Naive thymus-derived CD4-positive, alpha-beta T cell (primary cell): ENCODE measurements around the gene CTU1. TPM values are rescaled to one million over a fixed set of nuclear protein-coding genes. Genes with fewer than 3 reads are reported as not detected.

Experiments
- ATAC-seq: fragments of 150-1000 bp; cut with Tn5 transposase; 2 replicates; pipeline ENCODE4 v1.10.0; 2021; ENCODE audit warnings: mild to moderate bottlenecking, moderate library complexity
- CTCF ChIA-PET: fragments of 350-600 bp; sonication (Branson Sonifier 250); formaldehyde crosslinking; loops from one replicate; lab custom pipeline; 2021; ENCODE audit warnings: antibody characterized with exemption; lab: Charles Lee
- POLR2A ChIA-PET: fragments of 350-600 bp; sonication (Branson Sonifier 250); formaldehyde crosslinking; loops from one replicate; lab custom pipeline; 2021; ENCODE audit warnings: antibody characterized with exemption, inconsistent platforms; lab: Charles Lee
- DNase-seq, 9 donors: peaks; one replicate each; pipeline versions ENCODE4 v3.0.0 to v3.0.0-alpha.2; 2020 to 2022; ENCODE audit warnings: mixed read lengths in 1 of 9
- H3K27ac ChIP-seq: one replicate; pipeline ENCODE4 v1.7.0; 2013; ENCODE audit warnings: mild to moderate bottlenecking, low read depth, low read length, moderate library complexity
- H3K27me3 ChIP-seq, 2 donors: one replicate each; pipeline ENCODE4 v1.7.0; 2013; ENCODE audit warnings: low read length in 2 of 2, mild to moderate bottlenecking in 2 of 2, moderate library complexity in 2 of 2; ENCODE audit not compliant: control insufficient read depth in 2 of 2, insufficient read depth in 2 of 2
- H3K36me3 ChIP-seq, 3 experiments: 1 replicate in 2 of 3; 2 replicates in 1 of 3; pipeline ENCODE4 v1.7.0; 2013; ENCODE audit warnings: low read length in 3 of 3, mild to moderate bottlenecking in 3 of 3, moderate library complexity in 1 of 3; ENCODE audit not compliant: insufficient read depth in 3 of 3, control insufficient read depth in 2 of 3
- H3K4me1 ChIP-seq, 2 donors: one replicate each; pipeline ENCODE4 v1.7.0; 2013; ENCODE audit warnings: low read length in 2 of 2, mild to moderate bottlenecking in 2 of 2, moderate library complexity in 1 of 2; ENCODE audit not compliant: control insufficient read depth in 2 of 2, insufficient read depth in 2 of 2
- H3K4me3 ChIP-seq: 2 replicates; pipeline ENCODE4 v1.7.0; 2013; ENCODE audit warnings: mild to moderate bottlenecking, low read length
- H3K9me3 ChIP-seq, 3 experiments: 1 replicate in 2 of 3; 2 replicates in 1 of 3; pipeline ENCODE4 v1.7.0; 2013; ENCODE audit warnings: low read length in 3 of 3; ENCODE audit not compliant: control insufficient read depth in 2 of 3
- H3K27ac Mint-ChIP-seq, 9 donors: one replicate each; pipeline ENCODE4 v1.8.0; 2020 to 2022; ENCODE audit warnings: mixed read lengths in 9 of 9, mild to moderate bottlenecking in 8 of 9, moderate library complexity in 5 of 9, inconsistent platforms in 2 of 9
- H3K27me3 Mint-ChIP-seq, 5 donors: one replicate each; pipeline ENCODE4 v1.8.0; 2021 to 2022; ENCODE audit warnings: mixed read lengths in 5 of 5, mild to moderate bottlenecking in 1 of 5
- H3K36me3 Mint-ChIP-seq, 5 donors: one replicate each; pipeline ENCODE4 v1.8.0; 2020 to 2022; ENCODE audit warnings: mixed read lengths in 5 of 5, mild to moderate bottlenecking in 3 of 5, inconsistent platforms in 1 of 5
- H3K4me1 Mint-ChIP-seq, 7 donors: one replicate each; pipeline ENCODE4 v1.8.0; 2020 to 2022; ENCODE audit warnings: mixed read lengths in 7 of 7, mild to moderate bottlenecking in 3 of 7, inconsistent platforms in 1 of 7
- H3K4me3 Mint-ChIP-seq, 10 donors: one replicate each; pipeline ENCODE4 v1.8.0; 2020 to 2022; ENCODE audit warnings: mild to moderate bottlenecking in 10 of 10, mixed read lengths in 10 of 10, moderate library complexity in 6 of 10, inconsistent platforms in 2 of 10
- H3K9me3 Mint-ChIP-seq, 11 donors: one replicate each; pipeline ENCODE4 v1.8.0; 2020 to 2022; ENCODE audit warnings: mixed read lengths in 11 of 11, mild to moderate bottlenecking in 4 of 11, inconsistent platforms in 1 of 11, moderate library complexity in 1 of 11
- intact Hi-C, 2 donors: fragments of 100-400 bp; cut with micrococcal nuclease; formaldehyde crosslinking; loops; one replicate each; pipeline ENCODE4 v1.15.1; 2023
- polyA plus RNA-seq, 2 donors: library from polyadenylated mRNA; unstranded; fragments of 300-500 nt; fragmentation: Illumina TruSeq; gene quantifications; one replicate each; pipeline ENCODE4 v1.2.3, GENCODE V29; 2021
- total RNA-seq, 6 experiments: library from RNA in 5 of 6; stranded (reverse) in 5 of 6; gene quantifications; 1 replicate in 5 of 6; 2 replicates in 1 of 6; pipeline ENCODE4 v1.2.3 and lab custom pipeline; 2021 to 2026

Gene CTU1
- total and polyA plus RNA-seq, 7 experiments from 2014 or later = 3.0 to 11.8 (median 6.3) TPM

GRCh38 chr19:51093510-51094345 is 14.5 kb downstream of the CTU1 start:
- H3K27me3 Mint-ChIP-seq = no peaks in the 10 kb centered on the region
- POLR2A ChIA-PET = no interaction called here
- H3K4me1 ChIP-seq = peaks cover 5 to 17% of the 10 kb centered on the region in 2 donors
- no peaks in the 10 kb centered on the region for H3K9me3 ChIP-seq
- ATAC-seq (no peak), DNase-seq (no peak)
- no peak overlapping the region for H3K4me3 ChIP-seq
- no peak overlapping the region for H3K27ac ChIP-seq
- CTCF ChIA-PET = interaction anchor here (0.6 to 1.3 kb wide), 2 partner anchors 76 to 77 kb away, joined by 3 to 6 read pairs; no protein-coding TSS in a partner anchor
- no peaks in the 10 kb centered on the region for H3K27me3 ChIP-seq
- intact Hi-C loops = no loop called here
- H3K36me3 ChIP-seq = peaks cover 0 to 7% (median 0%) of the 10 kb centered on the region in 3 experiments
- peak overlapping the region in 3 of 9 donors; percentile 3 to 81 (median 49) for H3K27ac Mint-ChIP-seq
- H3K4me3 Mint-ChIP-seq = no peak overlapping the region
- peaks cover 0 to 14% (median 7%) of the 10 kb centered on the region in 5 donors for H3K36me3 Mint-ChIP-seq
- no peaks in the 10 kb centered on the region for H3K9me3 Mint-ChIP-seq
- H3K4me1 Mint-ChIP-seq = peaks cover 8 to 25% (median 13%) of the 10 kb centered on the region in 7 donors

DNA sequence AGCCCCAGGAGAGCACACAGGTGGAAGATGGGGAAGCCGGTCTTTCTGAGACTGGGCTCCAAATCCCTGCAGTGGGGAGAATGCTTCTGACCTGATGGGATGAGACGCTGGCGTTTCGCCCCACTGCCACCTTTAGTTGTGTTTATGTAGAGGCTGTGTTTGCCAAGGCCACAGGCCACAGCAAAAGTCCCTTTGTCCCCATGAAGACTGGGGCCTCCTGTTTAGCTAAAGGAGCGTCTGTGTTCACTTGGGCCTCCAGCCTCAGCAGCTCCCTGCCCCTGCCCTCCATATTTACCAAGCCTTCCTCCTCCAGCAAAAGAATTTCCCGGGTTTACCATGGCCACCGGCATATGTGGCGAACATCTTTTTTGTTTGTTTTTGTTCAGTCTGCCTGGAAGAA is 15.1 kb downstream of the CTU1 start:
- Mint-ChIP-seq H3K4me3 (no peak overlapping the region), H3K36me3 (peaks cover 0 to 14% (median 7%) of the 10 kb centered on the region in 5 donors), H3K9me3 (no peaks in the 10 kb centered on the region), H3K27ac (peak overlapping the region in 1 of 9 donors; percentile 3), H3K4me1 (peaks cover 8 to 25% (median 12%) of the 10 kb centered on the region in 7 donors), H3K27me3 (no peaks in the 10 kb centered on the region)
- H3K4me3 ChIP-seq = no peak overlapping the region
- intact Hi-C loops = no loop called here
- ATAC-seq = no peak
- ChIA-PET CTCF (no interaction called here), POLR2A (no interaction called here)
- no peak overlapping the region for H3K27ac ChIP-seq
- no peaks in the 10 kb centered on the region for H3K9me3 ChIP-seq
- H3K4me1 ChIP-seq = peaks cover 5 to 15% of the 10 kb centered on the region in 2 donors
- peaks cover 0 to 5% (median 0%) of the 10 kb centered on the region in 3 experiments for H3K36me3 ChIP-seq
- H3K27me3 ChIP-seq = no peaks in the 10 kb centered on the region
- no peak for DNase-seq

DNA sequence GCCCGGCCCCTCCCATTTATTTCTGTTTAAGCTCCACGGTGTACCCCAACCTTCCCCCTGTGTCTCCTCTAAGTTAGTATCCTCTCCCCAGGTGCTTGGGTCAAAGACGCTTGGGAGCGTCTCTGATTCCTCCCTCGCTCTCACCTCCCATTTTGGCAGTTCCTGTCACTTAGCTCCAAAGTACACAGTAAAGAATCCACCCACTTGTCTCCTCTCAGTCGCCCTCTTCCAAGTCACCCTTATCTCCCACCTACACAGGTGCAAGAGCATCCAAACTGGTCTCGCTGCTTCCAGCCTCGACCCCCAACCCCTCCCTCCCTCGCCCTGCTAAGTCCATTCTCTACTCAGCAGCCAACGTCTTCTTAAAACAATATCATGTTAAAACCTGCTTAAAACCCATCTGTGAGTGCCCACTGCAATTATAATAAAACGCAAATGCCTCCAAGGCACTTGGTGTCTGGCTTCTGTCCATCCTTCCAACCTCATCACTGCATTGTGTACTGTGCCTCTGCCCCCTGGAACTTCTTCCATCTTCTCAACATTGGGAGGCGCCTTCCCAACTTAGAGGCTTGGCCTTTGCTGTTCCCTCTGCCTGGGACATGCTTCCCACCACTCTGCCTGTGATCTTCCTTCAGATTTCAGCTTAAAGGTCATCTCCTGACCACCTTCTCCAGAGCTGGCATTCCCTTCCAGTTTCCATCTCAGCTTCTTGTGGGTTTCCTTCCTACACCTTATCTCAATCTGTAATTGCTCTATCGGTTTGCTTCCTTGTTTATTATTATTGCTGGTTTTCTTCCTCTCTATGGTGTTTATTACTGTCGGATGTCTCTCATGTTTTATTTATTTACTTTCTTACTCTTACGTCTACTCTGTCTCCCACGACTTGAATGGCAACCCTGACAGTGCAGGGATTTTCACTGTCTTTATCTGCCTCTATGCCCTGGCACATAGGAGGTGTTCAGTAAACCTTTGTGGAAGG is 16.0 kb downstream of the CTU1 start:
- intact Hi-C loops = no loop called here
- Histone ChIP-seq H3K9me3 (no peaks in the 10 kb centered on the region), H3K27me3 (no peaks in the 10 kb centered on the region), H3K27ac (no peak overlapping the region), H3K4me1 (peaks cover 4 to 7% of the 10 kb centered on the region in 2 donors), H3K4me3 (no peak overlapping the region), H3K36me3 (no peaks in the 10 kb centered on the region)
- ATAC-seq (no peak), DNase-seq (no peak)
- ChIA-PET CTCF (interaction anchor here (0.7 kb wide), 1 partner anchor 11 kb away, joined by 3 read pairs; no protein-coding TSS in a partner anchor), POLR2A (no interaction called here)
- H3K27ac Mint-ChIP-seq = peak overlapping the region in 3 of 9 donors; percentile 4 to 9 (median 5)
- no peak overlapping the region for H3K4me3 Mint-ChIP-seq
- H3K9me3 Mint-ChIP-seq = no peaks in the 10 kb centered on the region
- H3K4me1 Mint-ChIP-seq = peaks cover 7 to 19% (median 8%) of the 10 kb centered on the region in 7 donors
- peaks cover 0 to 8% (median 6%) of the 10 kb centered on the region in 5 donors for H3K36me3 Mint-ChIP-seq
- no peaks in the 10 kb centered on the region for H3K27me3 Mint-ChIP-seq

- intact Hi-C loops = no loop called here
- POLR2A ChIA-PET = no interaction called here
Measured at GRCh38 chr19:51091126-51091525, 17.1 kb downstream of the CTU1 start.

DNA sequence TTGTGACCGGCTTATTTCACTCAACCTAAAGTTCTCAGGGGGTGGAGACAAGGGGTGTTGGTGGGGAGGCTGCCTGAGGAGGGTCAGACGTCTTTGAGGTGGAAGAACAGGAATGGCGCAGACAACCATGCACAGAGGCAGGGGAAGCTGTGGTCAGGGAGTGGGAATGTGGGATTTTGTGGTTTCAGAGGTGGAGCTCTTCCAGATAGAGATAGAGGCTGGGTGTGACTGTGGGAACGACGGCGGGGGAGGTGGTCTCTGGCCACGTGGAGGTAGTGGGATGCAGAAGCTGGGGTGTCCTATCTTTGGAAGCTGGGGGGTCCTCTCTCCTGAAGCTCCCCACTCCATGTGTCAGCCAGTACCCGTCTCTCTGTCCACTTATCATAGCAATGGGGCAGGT is 17.7 kb downstream of the CTU1 start:
- no peaks in the 10 kb centered on the region for H3K9me3 ChIP-seq
- H3K9me3 Mint-ChIP-seq = no peaks in the 10 kb centered on the region
- no peak for DNase-seq
- intact Hi-C loops = no loop called here
- no peak overlapping the region for H3K27ac ChIP-seq
- no peak overlapping the region for H3K4me3 ChIP-seq
- no peaks in the 10 kb centered on the region for H3K27me3 ChIP-seq
- H3K27ac Mint-ChIP-seq = no peak overlapping the region
- H3K36me3 Mint-ChIP-seq = peaks cover 0 to 4% (median 0%) of the 10 kb centered on the region in 5 donors
- no peaks in the 10 kb centered on the region for H3K27me3 Mint-ChIP-seq
- peaks cover 0 to 12% (median 0%) of the 10 kb centered on the region in 7 donors for H3K4me1 Mint-ChIP-seq
- no peak overlapping the region for H3K4me3 Mint-ChIP-seq
- no peaks in the 10 kb centered on the region for H3K4me1 ChIP-seq
- POLR2A ChIA-PET = no interaction called here
- no peaks in the 10 kb centered on the region for H3K36me3 ChIP-seq
- CTCF ChIA-PET = no interaction called here
- ATAC-seq = no peak

More at GRCh38 chr19:51091126-51091525, 17.1 kb downstream of the CTU1 start:
- CTCF ChIA-PET = interaction anchor here (0.7 kb wide), 1 partner anchor 10 kb away, joined by 3 read pairs; no protein-coding TSS in a partner anchor
- H3K4me1 Mint-ChIP-seq = peaks cover 0 to 12% (median 0%) of the 10 kb centered on the region in 7 donors
- no peak overlapping the region for H3K27ac Mint-ChIP-seq
- no peaks in the 10 kb centered on the region for H3K27me3 Mint-ChIP-seq
- H3K9me3 ChIP-seq = no peaks in the 10 kb centered on the region
- H3K36me3 Mint-ChIP-seq = peaks cover 0 to 4% (median 0%) of the 10 kb centered on the region in 5 donors
- H3K27ac ChIP-seq = no peak overlapping the region
- H3K9me3 Mint-ChIP-seq = no peaks in the 10 kb centered on the region
- no peaks in the 10 kb centered on the region for H3K36me3 ChIP-seq
- H3K27me3 ChIP-seq = no peaks in the 10 kb centered on the region
- H3K4me3 Mint-ChIP-seq = no peak overlapping the region
- ATAC-seq = no peak
- H3K4me3 ChIP-seq = no peak overlapping the region
- DNase-seq = no peak
- H3K4me1 ChIP-seq = no peaks in the 10 kb centered on the region

DNA sequence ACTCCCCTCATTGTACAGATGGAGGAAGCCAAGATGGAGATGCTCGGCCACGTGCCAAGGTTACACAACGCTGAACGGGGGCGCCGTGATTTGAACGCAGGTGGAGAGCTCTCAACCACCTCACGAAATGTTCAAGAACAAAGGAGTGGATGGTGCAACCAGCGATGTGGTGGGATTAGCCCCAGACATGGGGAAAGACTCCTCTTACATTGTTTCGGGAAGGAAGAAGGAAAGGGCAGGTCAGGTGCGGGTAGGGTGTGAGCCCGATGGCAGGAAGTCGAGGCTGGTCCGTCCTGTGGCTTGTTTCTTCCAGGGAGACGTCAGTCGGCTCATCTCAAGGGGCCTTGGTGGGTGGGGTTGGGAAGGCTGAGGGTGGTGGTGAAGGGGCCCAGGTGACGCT is 18.4 kb downstream of the CTU1 start:
- ATAC-seq = no peak
- no peaks in the 10 kb centered on the region for H3K9me3 Mint-ChIP-seq
- no peak overlapping the region for H3K4me3 ChIP-seq
- no peak for DNase-seq
- ChIA-PET CTCF (no interaction called here), POLR2A (no interaction called here)
- no peaks in the 10 kb centered on the region for H3K36me3 ChIP-seq
- intact Hi-C loops = no loop called here
- H3K27ac ChIP-seq = no peak overlapping the region
- no peaks in the 10 kb centered on the region for H3K4me1 ChIP-seq
- no peak overlapping the region for H3K27ac Mint-ChIP-seq
- no peaks in the 10 kb centered on the region for H3K9me3 ChIP-seq
- H3K27me3 Mint-ChIP-seq = no peaks in the 10 kb centered on the region
- no peak overlapping the region for H3K4me3 Mint-ChIP-seq
- no peaks in the 10 kb centered on the region for H3K27me3 ChIP-seq
- peaks cover 0 to 4% (median 0%) of the 10 kb centered on the region in 5 donors for H3K36me3 Mint-ChIP-seq
- H3K4me1 Mint-ChIP-seq = peaks cover 0 to 12% (median 0%) of the 10 kb centered on the region in 7 donors
